ENCODE measurements around the gene PIGP.

PIGP gene

DNA sequence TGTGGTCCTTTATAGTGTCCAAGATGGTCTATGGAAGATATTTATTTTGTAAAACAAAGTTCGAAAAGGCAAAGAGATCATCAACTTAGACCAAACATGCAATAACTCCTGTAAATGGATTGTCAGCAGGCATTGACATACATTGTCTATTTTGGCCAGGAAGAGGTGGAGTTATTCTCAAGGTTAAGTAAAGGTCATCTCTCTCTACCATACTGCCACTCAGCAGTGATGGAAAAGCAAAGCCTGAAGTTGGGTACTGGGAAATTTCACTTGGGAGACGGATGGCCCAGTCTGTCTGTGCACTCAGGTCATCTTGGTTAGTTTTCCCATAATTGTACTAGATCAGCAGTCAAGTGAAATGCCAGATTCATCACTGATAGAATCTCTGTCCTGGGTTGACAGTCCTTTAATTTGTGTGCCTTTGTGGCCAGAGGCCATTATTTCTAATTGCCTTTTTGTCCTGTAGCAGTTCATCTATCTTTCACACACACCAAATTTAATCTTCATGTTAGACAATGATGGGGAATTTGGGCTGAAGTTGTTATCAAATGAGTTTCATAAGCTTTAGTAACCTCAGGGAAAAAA lies 17.5 kb downstream of the PIGP start:
- TF ChIP-seq SIN3A (IDR thresholded peaks at IDR 0.05; ENCODE audit: borderline replicate concordance, insufficient read depth, low read length) (no peak), FOXP2 (optimal IDR thresholded peaks at IDR 0.05; ENCODE audit: borderline replicate concordance, extremely low read depth, extremely low read length, insufficient read depth) (no peak), POLR2AphosphoS5 (IDR thresholded peaks at IDR 0.05; ENCODE audit: low read depth, low read length) (no peak), TAF1 (IDR thresholded peaks at IDR 0.05; ENCODE audit: borderline replicate concordance, insufficient read depth, low read length) (no peak)
- TF ChIP-seq, protein P1, sequence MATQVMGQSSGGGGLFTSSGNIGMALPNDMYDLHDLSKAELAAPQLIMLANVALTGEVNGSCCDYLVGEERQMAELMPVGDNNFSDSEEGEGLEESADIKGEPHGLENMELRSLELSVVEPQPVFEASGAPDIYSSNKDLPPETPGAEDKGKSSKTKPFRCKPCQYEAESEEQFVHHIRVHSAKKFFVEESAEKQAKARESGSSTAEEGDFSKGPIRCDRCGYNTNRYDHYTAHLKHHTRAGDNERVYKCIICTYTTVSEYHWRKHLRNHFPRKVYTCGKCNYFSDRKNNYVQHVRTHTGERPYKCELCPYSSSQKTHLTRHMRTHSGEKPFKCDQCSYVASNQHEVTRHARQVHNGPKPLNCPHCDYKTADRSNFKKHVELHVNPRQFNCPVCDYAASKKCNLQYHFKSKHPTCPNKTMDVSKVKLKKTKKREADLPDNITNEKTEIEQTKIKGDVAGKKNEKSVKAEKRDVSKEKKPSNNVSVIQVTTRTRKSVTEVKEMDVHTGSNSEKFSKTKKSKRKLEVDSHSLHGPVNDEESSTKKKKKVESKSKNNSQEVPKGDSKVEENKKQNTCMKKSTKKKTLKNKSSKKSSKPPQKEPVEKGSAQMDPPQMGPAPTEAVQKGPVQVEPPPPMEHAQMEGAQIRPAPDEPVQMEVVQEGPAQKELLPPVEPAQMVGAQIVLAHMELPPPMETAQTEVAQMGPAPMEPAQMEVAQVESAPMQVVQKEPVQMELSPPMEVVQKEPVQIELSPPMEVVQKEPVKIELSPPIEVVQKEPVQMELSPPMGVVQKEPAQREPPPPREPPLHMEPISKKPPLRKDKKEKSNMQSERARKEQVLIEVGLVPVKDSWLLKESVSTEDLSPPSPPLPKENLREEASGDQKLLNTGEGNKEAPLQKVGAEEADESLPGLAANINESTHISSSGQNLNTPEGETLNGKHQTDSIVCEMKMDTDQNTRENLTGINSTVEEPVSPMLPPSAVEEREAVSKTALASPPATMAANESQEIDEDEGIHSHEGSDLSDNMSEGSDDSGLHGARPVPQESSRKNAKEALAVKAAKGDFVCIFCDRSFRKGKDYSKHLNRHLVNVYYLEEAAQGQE (IDR thresholded peaks at IDR 0.05; ENCODE audit: insufficient read depth in 1 of 2, low read depth in 2 of 2, low read length in 2 of 2), result no peak

DNA sequence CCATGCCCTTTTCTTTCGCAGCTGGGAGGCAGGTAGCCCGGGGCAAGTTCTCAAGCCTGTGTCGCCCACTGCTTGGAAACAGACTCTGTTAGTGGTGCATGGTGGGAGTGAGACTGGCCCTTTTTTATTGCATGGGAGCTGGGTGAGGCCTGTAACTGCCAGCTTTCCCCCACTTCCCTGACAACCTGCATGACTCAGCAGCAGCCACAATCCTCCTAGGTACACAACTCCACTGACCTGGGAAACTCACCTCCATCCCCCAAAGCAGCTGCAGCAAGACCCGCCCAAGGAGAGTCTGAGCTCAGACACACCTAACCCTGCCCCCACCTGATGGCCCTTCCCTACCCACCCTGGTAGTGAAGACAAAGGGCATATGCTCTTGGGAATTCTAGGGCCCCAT lies 25.8 kb downstream of the PIGP start:
- TF ChIP-seq, protein P1 (IDR thresholded peaks at IDR 0.05; ENCODE audit: insufficient read depth in 1 of 2, low read depth in 2 of 2, low read length in 2 of 2), result no peak
- no peak for TF ChIP-seq POLR2AphosphoS5 (IDR thresholded peaks at IDR 0.05; ENCODE audit: low read depth, low read length)
- no peak for TF ChIP-seq TAF1 (IDR thresholded peaks at IDR 0.05; ENCODE audit: borderline replicate concordance, insufficient read depth, low read length)
- TF ChIP-seq FOXP2 (optimal IDR thresholded peaks at IDR 0.05; ENCODE audit: borderline replicate concordance, extremely low read depth, extremely low read length, insufficient read depth), result no peak
- no peak for TF ChIP-seq SIN3A (IDR thresholded peaks at IDR 0.05; ENCODE audit: borderline replicate concordance, insufficient read depth, low read length)

DNA sequence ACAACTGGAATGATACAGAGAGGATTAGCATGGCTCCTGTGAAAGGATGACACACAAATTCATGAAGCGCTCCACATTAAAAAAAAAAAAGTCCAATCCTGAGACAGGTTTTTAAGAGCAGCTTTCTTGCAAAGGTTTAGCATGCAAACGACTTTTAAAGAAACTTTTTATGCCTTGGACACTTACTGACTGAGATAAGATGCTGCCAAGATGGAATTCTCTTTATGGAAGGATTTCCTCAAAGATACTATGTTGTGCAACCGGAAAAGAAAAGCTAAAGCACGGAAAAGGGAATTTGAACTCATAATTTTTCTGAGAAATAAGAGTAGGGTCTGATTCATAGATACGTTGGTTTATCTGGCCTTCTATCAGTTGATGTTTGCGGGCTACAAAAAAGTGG lies 27.3 kb downstream of the PIGP start:
- TF ChIP-seq TAF1 (IDR thresholded peaks at IDR 0.05; ENCODE audit: borderline replicate concordance, insufficient read depth, low read length), result no peak

DNA sequence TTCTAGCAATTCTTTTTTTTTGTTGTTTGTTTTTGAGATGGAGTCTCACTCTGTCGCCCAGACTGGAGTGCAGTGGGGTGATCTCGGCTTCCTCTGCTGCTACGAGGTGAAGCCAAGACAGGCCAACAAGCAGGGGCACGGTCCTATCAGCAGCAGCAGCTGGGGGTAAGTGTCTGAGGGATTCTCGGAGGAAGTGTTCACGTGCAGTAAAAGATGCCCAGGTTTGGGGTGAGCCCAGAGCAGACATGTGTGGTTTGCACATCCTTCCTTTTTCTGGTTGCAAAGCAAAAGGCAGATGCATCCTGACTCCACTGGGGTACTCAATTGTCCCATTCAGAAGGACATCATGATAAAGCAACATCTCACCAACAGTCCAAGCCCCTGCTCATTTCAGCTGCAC lies 27.7 kb downstream of the PIGP start:
- TF ChIP-seq TAF1 (IDR thresholded peaks at IDR 0.05; ENCODE audit: borderline replicate concordance, insufficient read depth, low read length) (no peak), SIN3A (IDR thresholded peaks at IDR 0.05; ENCODE audit: borderline replicate concordance, insufficient read depth, low read length) (no peak), FOXP2 (optimal IDR thresholded peaks at IDR 0.05; ENCODE audit: borderline replicate concordance, extremely low read depth, extremely low read length, insufficient read depth) (no peak), POLR2AphosphoS5 (IDR thresholded peaks at IDR 0.05; ENCODE audit: low read depth, low read length) (no peak)
- TF ChIP-seq, protein P1 (IDR thresholded peaks at IDR 0.05; ENCODE audit: insufficient read depth in 1 of 2, low read depth in 2 of 2, low read length in 2 of 2), result no peak

DNA sequence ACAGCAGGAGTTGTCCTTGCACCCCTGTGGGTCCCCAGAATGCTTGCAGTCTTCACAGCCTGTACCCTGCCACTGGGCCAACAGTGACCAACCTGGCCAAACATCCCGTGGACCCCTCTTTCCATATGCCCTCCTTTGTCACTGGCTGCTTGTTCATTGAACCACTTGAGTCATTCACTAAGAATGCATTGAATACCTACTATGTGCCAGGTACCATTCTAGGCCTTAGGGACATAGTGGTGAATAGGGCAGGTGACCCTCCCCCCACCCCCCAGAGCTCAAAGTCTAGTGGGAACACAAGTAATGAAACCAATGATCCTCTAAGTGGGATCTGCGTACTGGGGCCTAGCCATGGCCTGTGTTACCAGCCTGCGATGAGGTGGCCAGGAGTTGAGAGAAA lies 28.2 kb downstream of the PIGP start:
- TF ChIP-seq FOXP2 (optimal IDR thresholded peaks at IDR 0.05; ENCODE audit: borderline replicate concordance, extremely low read depth, extremely low read length, insufficient read depth) (no peak), SIN3A (IDR thresholded peaks at IDR 0.05; ENCODE audit: borderline replicate concordance, insufficient read depth, low read length) (no peak)

DNA sequence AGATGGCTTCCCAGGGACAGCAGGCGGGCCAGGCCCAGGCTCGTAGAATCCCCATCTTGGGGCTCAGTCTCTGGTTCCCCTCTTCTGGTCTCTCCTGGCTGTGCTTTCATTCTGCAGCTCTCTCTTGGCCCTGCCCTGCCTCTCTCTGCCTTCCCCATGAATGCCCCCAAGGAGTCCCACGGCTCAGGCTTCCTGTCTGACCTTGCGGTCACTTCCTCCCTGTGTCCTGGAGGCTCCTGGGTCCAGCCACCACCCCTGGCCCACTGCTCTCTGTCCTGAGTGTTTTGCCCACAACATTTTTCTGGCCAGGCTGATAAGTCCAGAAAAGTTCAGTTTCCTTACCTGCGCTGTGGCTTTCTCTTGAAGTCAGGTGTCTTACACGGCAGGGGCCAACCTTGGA lies 29.1 kb downstream of the PIGP start:
- TF ChIP-seq FOXP2 (optimal IDR thresholded peaks at IDR 0.05; ENCODE audit: borderline replicate concordance, extremely low read depth, extremely low read length, insufficient read depth) (no peak), SIN3A (IDR thresholded peaks at IDR 0.05; ENCODE audit: borderline replicate concordance, insufficient read depth, low read length) (no peak), TAF1 (IDR thresholded peaks at IDR 0.05; ENCODE audit: borderline replicate concordance, insufficient read depth, low read length) (no peak), POLR2AphosphoS5 (IDR thresholded peaks at IDR 0.05; ENCODE audit: low read depth, low read length) (no peak)
- TF ChIP-seq, protein P1 (IDR thresholded peaks at IDR 0.05; ENCODE audit: insufficient read depth in 1 of 2, low read depth in 2 of 2, low read length in 2 of 2), result no peak

All from PFSK-1 (cell line).